ENCODE results near the gene KLHL25.

The KLHL25 gene

DNA sequence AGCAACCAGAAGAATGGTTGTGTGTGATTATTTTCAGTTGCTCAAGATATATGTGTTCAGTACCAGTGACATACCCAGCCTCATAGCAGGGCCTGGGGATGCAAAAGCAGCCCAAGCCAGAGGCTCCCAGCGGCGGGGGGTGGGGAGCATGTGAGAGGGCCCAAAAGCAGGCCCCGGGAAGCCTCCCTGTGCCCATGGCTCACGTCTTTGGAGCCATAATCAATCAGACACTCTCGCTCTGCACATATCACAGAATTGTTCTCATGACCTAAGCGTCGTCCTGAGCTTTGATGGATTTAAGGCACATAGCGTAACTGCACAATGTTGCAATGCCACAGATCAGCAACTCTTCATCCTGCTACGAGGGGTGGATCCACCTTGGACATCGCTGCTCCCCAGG, 20.8 kb downstream of the KLHL25 start:
- DNase-seq (ENCODE audit: low spot score): no peak

DNA sequence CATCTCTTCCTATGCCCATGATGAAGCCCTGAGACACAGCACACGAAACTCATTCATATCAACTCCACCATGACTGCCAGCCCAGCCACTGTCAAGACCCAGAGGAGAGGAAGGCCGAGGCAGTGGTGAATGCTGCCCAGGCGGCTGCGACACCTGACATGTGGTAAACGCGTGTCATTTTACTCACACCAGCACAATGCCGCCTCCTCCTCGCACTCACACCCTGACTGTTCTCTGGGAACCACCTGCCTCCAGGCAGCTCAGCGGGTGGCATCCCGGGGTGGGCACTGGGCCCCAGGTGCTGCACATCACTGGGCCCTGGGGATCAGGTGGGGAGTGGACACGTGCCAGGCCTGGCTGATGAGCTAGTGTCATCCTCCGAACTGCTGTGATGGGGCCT, 21.5 kb downstream of the KLHL25 start:
- no peak for DNase-seq (ENCODE audit: low spot score)

DNA sequence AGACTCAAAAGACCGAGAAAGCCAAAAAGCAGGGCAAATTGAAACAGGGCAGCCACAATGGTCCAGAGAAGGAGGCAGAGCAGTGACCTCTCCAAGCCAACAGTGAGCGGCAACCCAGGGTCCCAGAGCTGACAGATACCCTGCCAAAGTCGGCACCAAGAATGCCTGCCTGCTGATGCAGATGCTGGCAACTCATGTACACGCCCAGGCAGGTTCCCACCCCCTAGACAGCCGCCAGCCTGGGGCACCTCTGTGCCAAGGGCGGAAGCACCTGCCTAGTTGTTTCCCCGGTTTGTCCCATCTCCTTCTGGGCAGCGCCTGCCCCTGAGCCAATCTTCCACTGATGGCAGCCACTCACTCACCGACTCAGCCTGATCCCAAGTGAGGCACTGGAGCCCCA, 22.1 kb downstream of the KLHL25 start:
- DNase-seq (ENCODE audit: low spot score): no peak

- no peak for DNase-seq (ENCODE audit: low spot score)
Observed at GRCh38 chr15:85771781-85772445, 22.8 kb downstream of the KLHL25 start.

DNA sequence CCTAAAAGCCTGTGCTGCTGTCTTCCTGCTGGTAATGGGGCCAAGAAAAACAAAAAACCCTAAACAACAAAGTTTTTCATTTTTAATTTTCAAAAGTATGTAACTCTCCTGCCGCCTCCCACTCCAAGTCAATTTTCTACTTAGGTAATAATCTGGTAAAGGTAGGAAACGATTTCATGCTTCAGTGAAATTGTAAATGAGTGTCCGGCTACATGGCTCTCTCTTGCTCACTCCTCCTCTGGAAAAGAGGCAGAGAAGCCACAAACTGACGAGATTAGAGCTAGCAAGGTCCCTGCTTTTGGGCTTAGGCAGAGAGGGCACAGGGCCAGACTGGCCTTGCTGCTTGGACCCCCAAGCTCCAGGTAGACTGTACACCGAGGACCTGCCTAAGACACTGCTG, 23.5 kb downstream of the KLHL25 start:
- no peak for DNase-seq (ENCODE audit: low spot score)

GRCh38 chr15:85770096-85771041, 24.4 kb downstream of the KLHL25 start:
- no peak for DNase-seq (ENCODE audit: low spot score)

- DNase-seq (ENCODE audit: low spot score): no peak
Observed at GRCh38 chr15:85769182-85769900, 25.4 kb downstream of the KLHL25 start.

- DNase-seq (ENCODE audit: low spot score): no peak
Observed at GRCh38 chr15:85768595-85769168, 26.0 kb downstream of the KLHL25 start.

DNA sequence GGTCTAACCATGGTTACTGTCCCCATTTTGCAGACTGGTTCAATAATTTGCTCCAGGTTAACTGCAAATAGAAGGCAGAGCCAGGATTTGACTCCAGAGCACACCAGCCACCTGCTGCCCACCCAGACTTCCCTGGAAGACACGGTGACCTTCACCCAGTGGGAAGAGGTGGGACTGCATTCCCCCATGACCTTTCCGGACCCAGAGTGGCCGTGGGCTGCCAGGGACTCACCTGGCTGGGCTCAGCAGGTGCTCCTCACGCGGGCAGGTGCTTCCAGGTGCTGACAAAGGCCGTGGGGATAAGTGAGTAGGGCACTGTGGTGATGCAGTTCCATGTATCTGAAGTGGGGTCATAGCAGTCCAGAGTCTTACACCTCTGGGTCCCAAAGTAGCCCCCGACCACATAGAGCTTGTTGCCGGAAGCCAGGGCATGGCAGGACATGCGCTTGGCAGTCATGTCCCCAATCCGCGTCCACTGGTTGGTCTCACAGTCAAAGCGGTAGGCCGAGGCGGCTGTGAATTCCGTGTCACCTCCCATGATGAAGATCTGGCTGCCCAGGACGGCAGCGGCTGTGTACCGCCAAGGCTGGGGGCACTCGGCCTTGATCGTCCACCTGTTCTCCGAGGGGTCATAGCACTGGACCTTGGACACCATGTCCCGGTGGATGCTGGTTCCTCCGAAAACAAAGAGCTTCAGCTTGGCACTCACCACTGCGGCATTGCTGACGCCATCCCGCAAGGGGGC, 26.8 kb downstream of the KLHL25 start:
- no peak for DNase-seq (ENCODE audit: low spot score)

DNA sequence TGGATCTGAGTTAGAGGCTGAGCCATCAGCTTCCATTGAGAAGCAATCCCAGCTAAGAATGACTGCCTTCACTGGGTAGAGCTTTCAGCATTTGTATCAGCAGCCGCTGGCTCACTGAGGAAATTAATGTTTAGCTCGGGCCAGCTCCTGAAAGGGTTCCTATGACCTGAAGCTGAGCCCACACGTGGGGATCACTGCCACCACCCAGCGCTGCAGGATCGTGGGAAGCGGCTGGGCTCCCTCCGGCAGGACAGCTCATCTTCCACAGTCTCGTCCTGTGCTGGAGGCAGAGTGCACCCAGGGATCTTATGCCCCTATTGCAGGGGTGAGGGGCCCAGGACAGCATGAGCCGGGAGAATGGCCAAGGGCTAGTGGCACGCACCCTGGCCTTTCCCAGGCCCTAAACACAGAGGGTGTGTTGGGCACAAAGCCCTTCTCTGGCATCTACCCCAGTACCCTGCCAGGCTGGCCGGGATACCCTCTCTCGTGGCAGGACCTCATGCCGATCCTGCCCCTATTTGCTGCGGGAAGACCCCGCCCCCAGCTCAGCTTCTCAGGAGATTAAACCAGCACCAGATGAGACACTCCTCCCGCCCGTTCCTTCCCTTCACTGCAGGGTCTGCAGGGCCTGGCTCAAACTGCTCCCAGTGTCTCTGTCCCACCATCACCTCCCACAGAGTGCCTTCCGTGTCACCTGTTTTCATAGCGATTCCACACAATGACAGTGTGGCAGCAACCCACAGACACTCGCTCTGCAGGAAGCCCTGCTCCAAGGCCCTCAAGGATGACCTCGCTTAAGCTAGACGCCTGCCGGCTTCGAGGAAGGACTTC, 28.5 kb downstream of the KLHL25 start:
- no peak for DNase-seq (ENCODE audit: low spot score)

DNA sequence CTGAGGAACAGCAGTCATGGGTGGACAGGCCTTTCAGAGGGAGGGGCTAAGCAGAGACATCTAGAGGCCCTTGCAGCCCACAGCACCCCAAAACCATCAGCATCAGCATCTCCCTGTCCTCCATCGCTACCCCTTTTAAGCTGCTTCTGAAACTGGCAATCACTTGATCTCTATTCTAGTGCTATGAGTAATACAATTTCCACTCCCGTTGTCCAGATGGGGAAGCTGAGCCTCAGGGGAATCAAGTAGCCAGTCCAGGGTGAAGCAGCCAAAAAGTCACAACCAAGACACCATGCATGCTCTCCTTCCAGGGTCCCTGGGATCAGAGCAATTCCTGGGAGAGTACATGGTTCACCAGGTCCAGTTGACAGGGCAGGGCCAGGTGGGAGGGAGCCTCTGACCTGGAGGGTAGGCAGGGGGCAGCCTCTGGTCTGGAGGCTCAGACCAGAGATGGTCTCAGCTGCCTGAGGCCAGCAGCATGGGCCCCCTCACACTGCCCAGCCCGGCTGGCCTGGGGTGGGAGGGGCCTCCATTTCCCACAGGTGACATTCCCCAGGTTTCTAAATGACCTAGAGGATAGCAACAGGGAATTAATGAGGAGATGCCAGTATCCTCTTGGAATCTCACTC, 30.0 kb downstream of the KLHL25 start:
- DNase-seq (ENCODE audit: low spot score): no peak

DNA sequence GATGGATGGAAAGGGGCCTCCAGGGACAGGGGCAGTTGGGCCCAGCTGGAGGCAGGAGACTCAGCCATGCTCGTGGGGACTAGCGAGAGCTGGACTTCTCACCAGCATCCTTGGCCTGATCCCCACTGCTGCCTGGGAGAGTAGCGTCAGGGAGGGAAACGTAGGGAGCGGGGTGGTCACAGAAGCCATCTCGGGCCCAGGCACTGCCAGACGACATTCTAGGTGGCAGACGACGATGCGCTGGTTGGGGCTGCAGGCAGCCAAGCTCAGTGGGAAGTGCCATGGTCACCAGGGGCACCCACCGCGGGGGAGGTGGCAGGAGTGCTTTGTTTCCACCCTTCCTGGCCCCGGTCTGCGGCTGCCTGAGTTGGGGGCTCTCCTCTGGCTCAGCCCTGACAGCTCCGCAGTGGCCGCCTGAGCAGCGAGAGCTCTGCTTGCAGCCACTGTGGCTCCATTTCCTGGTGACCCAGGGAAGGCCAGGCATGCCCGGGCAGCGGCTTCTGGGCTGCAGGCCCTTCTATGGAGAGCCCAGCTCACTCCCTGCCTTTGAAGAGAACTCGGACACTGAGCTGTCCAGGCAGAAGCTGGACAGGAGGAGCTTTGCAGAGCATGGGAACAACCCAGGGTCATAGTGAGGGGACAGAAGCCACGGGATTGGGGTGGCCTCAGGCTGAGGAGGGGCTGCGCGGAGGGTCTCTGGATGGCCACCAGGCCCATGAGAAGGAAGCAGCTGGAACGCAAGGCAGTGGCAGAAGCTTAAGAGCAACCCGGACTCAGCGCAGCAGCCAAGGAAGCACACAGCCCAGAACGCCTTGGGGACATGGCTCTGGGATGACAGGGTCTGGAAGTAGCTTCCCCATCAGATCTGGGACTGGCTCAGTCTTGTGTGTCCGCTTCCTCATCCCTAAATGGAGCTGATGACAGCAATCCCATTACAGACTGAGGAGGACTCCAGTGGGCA, 30.8 kb downstream of the KLHL25 start:
- DNase-seq (ENCODE audit: low spot score): no peak

GRCh38 chr15:85763157-85763556, 31.6 kb downstream of the KLHL25 start:
- DNase-seq (ENCODE audit: low spot score): no peak

GRCh38 chr15:85762756-85763127, 32.0 kb downstream of the KLHL25 start:
- DNase-seq (ENCODE audit: low spot score): no peak

- DNase-seq (ENCODE audit: low spot score): no peak
Observed at GRCh38 chr15:85762039-85762755, 32.5 kb downstream of the KLHL25 start.

DNA sequence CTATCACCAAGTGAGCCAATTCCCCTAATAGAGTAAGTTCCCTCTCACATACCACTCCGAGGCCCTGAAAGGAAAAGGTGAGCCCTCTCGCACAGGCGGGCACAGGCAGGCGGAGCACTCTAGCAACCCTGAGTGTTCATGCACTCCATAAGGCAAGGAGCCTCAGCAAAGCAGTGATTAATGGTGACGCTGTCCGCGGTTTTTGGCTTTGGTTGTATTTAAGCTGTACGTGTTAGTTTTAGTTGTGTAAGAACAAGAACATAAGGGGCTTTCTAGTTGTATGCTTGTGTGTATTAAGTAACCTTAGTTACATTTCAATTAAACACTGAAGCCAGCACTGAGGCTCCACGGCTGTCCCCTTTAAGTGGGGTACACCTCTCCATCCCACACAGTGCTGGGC, 33.1 kb downstream of the KLHL25 start:
- no peak for DNase-seq (ENCODE audit: low spot score)

- DNase-seq (ENCODE audit: low spot score): no peak
Observed at GRCh38 chr15:85760531-85761371, 34.0 kb downstream of the KLHL25 start.

DNA sequence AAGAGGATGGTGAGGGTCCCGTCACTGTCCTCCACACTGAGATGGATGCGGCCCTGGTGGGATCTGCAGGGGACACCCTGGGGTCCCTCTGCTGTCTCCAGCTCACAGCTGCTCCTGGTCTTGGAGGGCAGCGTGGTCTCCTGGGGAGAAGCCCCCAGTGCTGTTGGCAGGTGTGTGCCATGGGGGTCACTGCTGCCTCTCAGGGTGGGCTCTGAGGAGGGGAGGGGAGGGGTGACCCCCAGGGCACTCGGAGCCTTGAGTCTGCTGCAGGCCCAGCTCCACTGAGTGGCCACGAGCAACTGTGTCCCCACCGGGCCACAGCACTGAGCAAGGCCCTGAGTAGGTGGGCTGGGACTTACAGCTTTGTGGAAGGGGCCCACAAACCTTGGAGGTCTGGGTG, 34.7 kb downstream of the KLHL25 start:
- DNase-seq (ENCODE audit: low spot score): no peak
